Omental fat pad (tissue), 4 donors: Measurements from ENCODE around the gene CRBN. TPM values are rescaled to one million over a fixed set of nuclear protein-coding genes. Genes with fewer than 3 reads are reported as not detected.

Source experiments
- ATAC-seq: fragments of 150-250 bp; one replicate; pipeline ENCODE4 v1.9.1; 2016; ENCODE audit warnings: mild to moderate bottlenecking, moderate library complexity; ENCODE audit not compliant: low FRiP score
- DNase-seq: peaks from one replicate; pipeline ENCODE4 v3.0.0-alpha.2; 2019; ENCODE audit warnings: low spot score
- CTCF ChIP-seq, 3 donors: fragments of 450-650 bp; IDR thresholded peaks; one replicate each; pipeline ENCODE4 v1.5.1; 2016 to 2017; ENCODE audit warnings: antibody characterized with exemption in 3 of 3, mild to moderate bottlenecking in 3 of 3, moderate library complexity in 2 of 3
- total RNA-seq, 4 donors: library from RNA; depleted of rRNA; stranded (reverse); fragments of >200 nt; gene quantifications; one replicate each; pipeline ENCODE4 v1.1.0, GENCODE V29; 2016

CRBN gene
- total RNA-seq, 4 donors from 2014 or later = 63.2 to 137 (median 69.2) TPM

GRCh38 chr3:3113042-3113709, 66.3 kb downstream of the CRBN start:
- ATAC-seq = no peak
- no peak for DNase-seq
- TF ChIP-seq CTCF (IDR thresholded peaks at IDR 0.05) = no peak

- TF ChIP-seq CTCF (IDR thresholded peaks at IDR 0.05) = no peak
- ATAC-seq (no peak), DNase-seq (no peak)
Measured at GRCh38 chr3:3110749-3111361, 68.6 kb downstream of the CRBN start.

- TF ChIP-seq CTCF (IDR thresholded peaks at IDR 0.05) = no peak
- no peak for ATAC-seq
- DNase-seq = no peak
Measured at GRCh38 chr3:3110299-3110630, 69.2 kb downstream of the CRBN start, which contains the start of gene IL5RA. TSS of gene IL5RA (minus strand) at chr3:3110374. CDS start at chr3:3104984, 5,390 bp downstream.

- ATAC-seq = no peak
- DNase-seq = no peak
- no peak for TF ChIP-seq CTCF (IDR thresholded peaks at IDR 0.05)
Measured at GRCh38 chr3:3109407-3110298, 69.8 kb downstream of the CRBN start.

GRCh38 chr3:3107858-3108257, 71.6 kb downstream of the CRBN start:
- TF ChIP-seq CTCF (IDR thresholded peaks at IDR 0.05) = no peak
- DNase-seq (no peak), ATAC-seq (no peak)

GRCh38 chr3:3107181-3107580, 72.3 kb downstream of the CRBN start:
- TF ChIP-seq CTCF (IDR thresholded peaks at IDR 0.05) = no peak
- ATAC-seq = no peak
- no peak for DNase-seq
